Immature natural killer cell (primary cell): ENCODE measurements around the gene PARS2. TPM values are rescaled to one million over a fixed set of nuclear protein-coding genes. Genes with fewer than 3 reads are reported as not detected.
A peak's percentile ranks its signal among the peaks of the same experiment; 100 is the strongest.

Experiments
- DNase-seq, 3 donors: peaks; one replicate each; pipeline ENCODE4 v3.0.0; 2022; ENCODE audit warnings: mixed read lengths in 1 of 3
- H3K27ac Mint-ChIP-seq, 6 donors: one replicate each; pipeline ENCODE4 v1.8.0; 2020; ENCODE audit warnings: mixed read lengths in 6 of 6, mild to moderate bottlenecking in 5 of 6, inconsistent platforms in 4 of 6, moderate library complexity in 3 of 6
- H3K27me3 Mint-ChIP-seq, 3 donors: one replicate each; pipeline ENCODE4 v1.8.0; 2020 to 2021; ENCODE audit warnings: low read depth in 3 of 3, mild to moderate bottlenecking in 3 of 3, mixed read lengths in 3 of 3, moderate library complexity in 3 of 3, inconsistent platforms in 1 of 3
- H3K36me3 Mint-ChIP-seq, 3 donors: one replicate each; pipeline ENCODE4 v1.8.0; 2020; ENCODE audit warnings: mixed read lengths in 3 of 3, inconsistent platforms in 2 of 3, mild to moderate bottlenecking in 2 of 3
- H3K4me1 Mint-ChIP-seq, 2 donors: one replicate each; pipeline ENCODE4 v1.8.0; 2020; ENCODE audit warnings: inconsistent platforms in 2 of 2, mild to moderate bottlenecking in 2 of 2, mixed read lengths in 2 of 2, moderate library complexity in 1 of 2
- H3K4me3 Mint-ChIP-seq, 5 donors: one replicate each; pipeline ENCODE4 v1.8.0; 2020; ENCODE audit warnings: mild to moderate bottlenecking in 5 of 5, mixed read lengths in 5 of 5, inconsistent platforms in 3 of 5, moderate library complexity in 3 of 5
- H3K9me3 Mint-ChIP-seq, 6 donors: one replicate each; pipeline ENCODE4 v1.8.0; 2020; ENCODE audit warnings: mild to moderate bottlenecking in 6 of 6, mixed read lengths in 6 of 6, inconsistent platforms in 4 of 6, moderate library complexity in 3 of 6
- polyA plus RNA-seq, 3 donors: library from polyadenylated mRNA; unstranded; fragments of 300-500 nt; fragmentation: Illumina TruSeq; gene quantifications; one replicate each; pipeline ENCODE4 v1.2.3, GENCODE V29; 2021

PARS2 gene
- polyA plus RNA-seq, 3 donors from 2014 or later = 0.89 to 4.0 (median 3.3) TPM

GRCh38 chr1:54721719-54722118 is 42.6 kb downstream of the PARS2 start:
- Mint-ChIP-seq H3K36me3 (peaks cover 34 to 64% (median 41%) of the 10 kb centered on the region in 3 donors), H3K27ac (no peak overlapping the region), H3K4me1 (peaks cover 10 to 20% of the 10 kb centered on the region in 2 donors)

GRCh38 chr1:54716299-54717047 is 47.9 kb downstream of the PARS2 start:
- peaks cover 1 to 17% (median 7%) of the 10 kb centered on the region in 3 donors for H3K36me3 Mint-ChIP-seq
- H3K27me3 Mint-ChIP-seq = peaks cover 1 to 4% (median 2%) of the 10 kb centered on the region in 3 donors

More at GRCh38 chr1:54721719-54722118, 42.6 kb downstream of the PARS2 start:
- Mint-ChIP-seq H3K9me3 (no peaks in the 10 kb centered on the region), H3K4me3 (no peak overlapping the region), H3K27me3 (no peaks in the 10 kb centered on the region)
- DNase-seq = no peak

GRCh38 chr1:54715493-54716298 is 48.6 kb downstream of the PARS2 start, which contains the start of gene TTC4:
TSS of gene TTC4 (plus strand) at chr1:54715861. CDS start at chr1:54715909, 48 bp downstream.
- Mint-ChIP-seq H3K27ac (peak within 1 kb of the TSS; percentile 80 to 91 (median 88)), H3K27me3 (peaks cover 3 to 5% (median 4%) of the 10 kb centered on the region in 3 donors), H3K4me1 (peaks cover 26 to 36% of the 10 kb centered on the region in 2 donors), H3K36me3 (peaks cover 0 to 12% (median 7%) of the 10 kb centered on the region in 3 donors), H3K9me3 (no peaks in the 10 kb centered on the region), H3K4me3 (peak within 1 kb of the TSS; percentile 87 to 91 (median 88))
- peak; percentile 79 to 84 (median 82) for DNase-seq

More at GRCh38 chr1:54716299-54717047, 47.9 kb downstream of the PARS2 start:
- H3K9me3 Mint-ChIP-seq = no peaks in the 10 kb centered on the region
- peak overlapping the region; percentile 87 to 91 (median 88) for H3K4me3 Mint-ChIP-seq
- H3K4me1 Mint-ChIP-seq = peaks cover 26 to 36% of the 10 kb centered on the region in 2 donors
- no peak for DNase-seq
- H3K27ac Mint-ChIP-seq = peak overlapping the region; percentile 65 to 91 (median 86)

GRCh38 chr1:54714881-54715492 is 49.3 kb downstream of the PARS2 start:
- H3K36me3 Mint-ChIP-seq = peaks cover 0 to 10% (median 7%) of the 10 kb centered on the region in 3 donors
- H3K27me3 Mint-ChIP-seq = peaks cover 4 to 5% (median 4%) of the 10 kb centered on the region in 3 donors
- peak overlapping the region; percentile 80 to 91 (median 88) for H3K27ac Mint-ChIP-seq
- peak overlapping the region; percentile 87 to 91 (median 88) for H3K4me3 Mint-ChIP-seq
- no peaks in the 10 kb centered on the region for H3K9me3 Mint-ChIP-seq
- DNase-seq = no peak
- H3K4me1 Mint-ChIP-seq = peaks cover 26 to 36% of the 10 kb centered on the region in 2 donors

- Mint-ChIP-seq H3K4me1 (peaks cover 14% of the 10 kb centered on the region in 2 donors), H3K36me3 (no peaks in the 10 kb centered on the region), H3K9me3 (peaks cover 0 to 1% (median 0%) of the 10 kb centered on the region in 6 donors), H3K27ac (no peak overlapping the region), H3K4me3 (no peak overlapping the region), H3K27me3 (peaks cover 6 to 9% (median 6%) of the 10 kb centered on the region in 3 donors)
- no peak for DNase-seq
These were observed 52.8 kb downstream of the PARS2 start for GRCh38 chr1:54711536-54711935.

GRCh38 chr1:54710841-54711240 is 53.5 kb downstream of the PARS2 start:
- Mint-ChIP-seq H3K36me3 (no peaks in the 10 kb centered on the region), H3K27ac (no peak overlapping the region), H3K9me3 (peaks cover 0 to 1% (median 0%) of the 10 kb centered on the region in 6 donors), H3K4me1 (peaks cover 7% of the 10 kb centered on the region in 2 donors), H3K27me3 (peaks cover 4 to 9% (median 6%) of the 10 kb centered on the region in 3 donors), H3K4me3 (no peak overlapping the region)
- no peak for DNase-seq

- no peak for DNase-seq
- H3K4me1 Mint-ChIP-seq = peaks cover 5 to 7% of the 10 kb centered on the region in 2 donors
- no peak overlapping the region for H3K4me3 Mint-ChIP-seq
- H3K36me3 Mint-ChIP-seq = no peaks in the 10 kb centered on the region
- H3K27ac Mint-ChIP-seq = no peak overlapping the region
- H3K9me3 Mint-ChIP-seq = peaks cover 0 to 1% (median 0%) of the 10 kb centered on the region in 6 donors
- H3K27me3 Mint-ChIP-seq = peaks cover 6 to 10% (median 6%) of the 10 kb centered on the region in 3 donors
These were observed 53.9 kb downstream of the PARS2 start for GRCh38 chr1:54710434-54710833.

- peaks cover 0 to 1% (median 0%) of the 10 kb centered on the region in 6 donors for H3K9me3 Mint-ChIP-seq
- H3K27ac Mint-ChIP-seq = no peak overlapping the region
- H3K4me1 Mint-ChIP-seq = peaks cover 0 to 2% of the 10 kb centered on the region in 2 donors
- H3K27me3 Mint-ChIP-seq = peaks cover 6 to 7% (median 6%) of the 10 kb centered on the region in 3 donors
- H3K36me3 Mint-ChIP-seq = no peaks in the 10 kb centered on the region
- H3K4me3 Mint-ChIP-seq = no peak overlapping the region
- DNase-seq = no peak
These were observed 54.6 kb downstream of the PARS2 start for GRCh38 chr1:54709547-54710292.

- H3K36me3 Mint-ChIP-seq = no peaks in the 10 kb centered on the region
- H3K27ac Mint-ChIP-seq = peak overlapping the region in 1 of 6 donors; percentile 62
- H3K27me3 Mint-ChIP-seq = peaks cover 4 to 8% (median 7%) of the 10 kb centered on the region in 3 donors
- no peaks in the 10 kb centered on the region for H3K4me1 Mint-ChIP-seq
- no peak for DNase-seq
- H3K9me3 Mint-ChIP-seq = peaks cover 0 to 1% (median 0%) of the 10 kb centered on the region in 6 donors
- H3K4me3 Mint-ChIP-seq = no peak overlapping the region
These were observed 55.9 kb downstream of the PARS2 start for GRCh38 chr1:54708385-54708784.

Other genes starting within 250 kb of the PARS2 start
- gene ACOT11, start 216.3 kb downstream of the PARS2 start, polyA plus RNA-seq = under 1 TPM in 2 of 3 donors, not detected in 1; 0.27 to 0.44 TPM
- gene FAM151A, start 141.0 kb downstream of the PARS2 start, polyA plus RNA-seq = not detected
- gene MROH7, start 122.7 kb downstream of the PARS2 start, polyA plus RNA-seq = not detected
- 10 to 100 TPM; 14.3 to 22.6 (median 20.7) TPM for gene TTC4, start 48.7 kb downstream of the PARS2 start, polyA plus RNA-seq
- gene TTC22, start 36.8 kb upstream of the PARS2 start, polyA plus RNA-seq = 10 to 100 TPM in 1 of 3 donors, 1 to 10 TPM in 2; 5.2 to 13.7 (median 5.6) TPM
- 10 to 100 TPM; 15.4 to 23.8 (median 17.0) TPM for gene DHCR24, start 122.7 kb upstream of the PARS2 start, polyA plus RNA-seq
- not detected for gene TMEM61, start 216.1 kb upstream of the PARS2 start, polyA plus RNA-seq
- gene BSND, start 234.4 kb upstream of the PARS2 start, polyA plus RNA-seq = not detected